GM19455 (cell line): Measurements from ENCODE around the gene HEATR9.

Experiments used
- ATAC-seq: cut with Tn5 transposase; IDR thresholded peaks from one replicate; pipeline ENCODE4 v1.9.1; 2021; ENCODE audit not compliant: unreplicated experiment

Gene HEATR9

GRCh38 chr17:35811759-35812158 lies 56.9 kb downstream of the HEATR9 start:
- no peak for ATAC-seq

DNA sequence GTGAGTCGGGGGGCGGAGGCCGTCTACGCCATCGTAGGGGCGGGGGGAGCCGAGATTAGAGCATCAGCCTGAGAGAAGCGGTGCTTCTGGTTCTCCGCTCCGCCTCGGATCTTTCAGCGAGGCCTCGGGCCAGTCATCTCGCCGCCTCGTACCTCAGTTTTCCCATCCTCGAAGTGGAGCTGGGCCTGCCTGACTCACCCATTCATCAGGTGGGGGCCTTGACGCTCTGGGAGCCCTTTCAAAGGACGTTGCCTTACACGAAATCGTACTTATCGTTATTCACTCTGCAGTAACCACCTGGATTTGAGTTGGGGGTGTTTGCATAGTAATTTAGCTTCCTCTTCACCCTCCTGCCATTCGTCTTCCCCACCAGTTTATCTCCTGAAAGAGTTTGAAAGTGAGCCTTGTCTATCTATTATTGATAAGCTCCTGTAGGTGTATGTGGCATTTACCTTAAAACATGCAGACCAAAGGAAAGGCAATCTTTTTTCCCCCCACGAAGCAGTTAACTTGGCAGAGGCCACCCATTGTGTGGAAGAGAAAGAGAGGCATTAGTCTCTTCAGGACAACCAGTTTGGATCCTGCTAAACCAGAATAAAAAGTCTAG lies 58.7 kb downstream of the HEATR9 start:
- no peak for ATAC-seq

DNA sequence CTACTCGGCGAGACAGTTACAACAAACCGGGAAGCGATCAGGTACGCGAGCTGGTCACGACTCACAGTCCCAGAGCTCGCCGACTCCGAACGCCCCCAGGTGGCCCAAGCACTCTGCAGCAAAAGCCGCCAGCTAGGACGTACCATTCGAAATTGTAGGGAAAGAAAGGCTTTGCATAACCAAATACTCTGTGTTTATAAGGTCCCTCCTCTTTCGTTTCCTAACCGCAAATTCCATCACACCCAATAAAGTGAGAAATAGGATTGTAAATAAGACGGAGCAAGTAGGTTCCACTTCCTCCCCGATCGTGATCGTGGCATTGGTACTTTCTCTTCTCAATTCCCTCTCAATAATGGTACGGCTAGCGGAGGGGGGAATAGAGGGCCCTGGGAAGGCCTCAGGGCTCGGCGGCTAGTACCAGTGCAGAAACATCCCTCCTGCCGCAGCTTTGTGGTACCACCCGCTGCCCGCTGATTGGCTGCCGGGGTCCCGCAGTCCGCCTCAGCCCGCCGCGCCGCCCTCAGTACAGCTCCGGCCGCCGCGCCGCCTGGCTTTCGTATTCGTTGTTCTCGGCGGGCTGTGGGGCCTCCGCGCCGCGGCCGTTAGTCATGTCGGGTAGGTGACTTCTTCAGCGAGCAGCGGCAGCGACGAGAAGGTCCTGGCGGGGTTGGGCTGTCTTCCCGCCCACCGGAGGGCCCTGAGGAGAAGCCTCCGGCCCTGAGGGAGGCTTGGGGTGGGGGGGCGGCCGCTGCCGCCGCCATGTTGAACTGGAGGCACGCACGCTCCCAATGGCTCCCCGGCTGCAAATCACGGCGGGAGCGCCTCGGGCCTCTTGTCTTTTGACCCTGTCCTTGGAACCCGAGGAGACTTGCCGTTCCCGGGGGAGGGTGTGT lies 59.5 kb downstream of the HEATR9 start, which contains the start of gene TAF15:
TSS of gene TAF15 (plus strand) at position 523 of the 893 bp plus-strand sequence. CDS start at position 609, 86 bp downstream.
- ATAC-seq, result peak; percentile 93

- ATAC-seq, result no peak
Observed at GRCh38 chr17:35808240-35808961, 60.3 kb downstream of the HEATR9 start.

DNA sequence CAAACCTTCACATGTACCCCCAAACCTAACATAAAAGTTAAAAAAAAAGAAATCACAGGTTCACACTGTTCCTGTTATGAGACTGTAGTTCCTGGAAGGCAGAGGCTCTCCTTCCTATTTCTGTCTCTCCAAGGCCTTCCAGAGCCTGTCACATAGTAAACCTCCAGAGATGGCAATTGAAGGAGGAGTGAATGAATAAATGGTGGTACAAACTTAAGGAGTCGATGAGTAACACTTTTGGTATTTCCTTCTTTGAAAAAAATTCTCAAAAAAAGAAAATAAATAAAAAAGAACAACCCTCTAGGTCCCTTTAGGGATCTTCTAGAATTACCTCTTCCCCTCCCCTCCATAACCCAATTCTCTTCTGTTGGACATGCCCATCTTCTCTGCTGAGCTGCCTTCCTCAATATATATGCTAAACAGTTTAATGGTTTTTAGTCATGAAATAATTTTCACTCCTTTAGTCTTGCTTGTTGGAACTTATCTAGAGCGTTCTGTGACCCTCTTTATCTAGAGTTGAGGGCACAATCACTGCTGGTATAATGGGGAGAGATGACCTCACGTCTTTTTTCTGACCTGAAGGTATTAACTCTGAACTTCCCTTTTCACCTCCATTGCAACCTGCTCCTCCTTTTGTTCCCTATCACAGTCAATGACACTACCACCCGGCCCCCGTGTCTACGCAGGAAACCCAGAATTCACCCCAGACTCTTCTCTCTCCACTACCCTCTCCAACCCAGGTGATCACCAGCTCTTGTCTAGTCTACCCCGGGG lies 61.1 kb downstream of the HEATR9 start:
- ATAC-seq, result no peak
